Germinal center (tissue), 1 donor: ENCODE measurements around the gene CDK5R1.
"Not testable (repeated sequence)": the region's sequence is repeated elsewhere in the genome, so short reads cannot be mapped to it uniquely, and the experiment has no call there.

Experiments
- DNase-seq: peaks from one replicate; pipeline ENCODE4 v3.0.0; 2012; ENCODE audit warnings: mixed read lengths, low spot score

CDK5R1 gene

GRCh38 chr17:32486701-32487472 lies at the start of gene CDK5R1:
Gene CDK5R1 (plus strand): TSS chr17:32486993. CDS start chr17:32487621, 628 bp downstream.
- peak; percentile 81 for DNase-seq

DNA sequence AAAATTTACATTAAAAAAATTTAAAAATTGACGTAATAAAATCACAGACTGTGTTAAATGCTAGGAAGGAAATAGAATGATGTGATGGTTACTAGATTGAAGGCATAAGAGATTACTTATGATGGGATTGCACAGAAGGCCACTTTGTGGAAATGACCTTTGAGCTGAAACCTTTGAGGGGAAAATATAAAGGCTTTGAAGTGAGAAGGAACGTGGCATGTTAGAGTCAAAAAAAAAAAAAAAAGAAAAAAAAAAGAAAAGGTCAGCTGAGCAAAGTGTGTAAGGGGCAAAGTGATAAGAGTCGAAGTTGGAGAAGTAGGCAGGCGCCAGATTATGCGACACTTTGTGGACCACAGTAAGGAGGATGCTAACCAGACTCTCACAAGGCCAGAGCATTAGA lies 46.1 kb upstream of the CDK5R1 start:
- DNase-seq: no peak

- DNase-seq: no peak
Observed at GRCh38 chr17:32441886-32442285, 44.9 kb upstream of the CDK5R1 start.

GRCh38 chr17:32443827-32444300 lies 42.9 kb upstream of the CDK5R1 start:
- no peak for DNase-seq

DNA sequence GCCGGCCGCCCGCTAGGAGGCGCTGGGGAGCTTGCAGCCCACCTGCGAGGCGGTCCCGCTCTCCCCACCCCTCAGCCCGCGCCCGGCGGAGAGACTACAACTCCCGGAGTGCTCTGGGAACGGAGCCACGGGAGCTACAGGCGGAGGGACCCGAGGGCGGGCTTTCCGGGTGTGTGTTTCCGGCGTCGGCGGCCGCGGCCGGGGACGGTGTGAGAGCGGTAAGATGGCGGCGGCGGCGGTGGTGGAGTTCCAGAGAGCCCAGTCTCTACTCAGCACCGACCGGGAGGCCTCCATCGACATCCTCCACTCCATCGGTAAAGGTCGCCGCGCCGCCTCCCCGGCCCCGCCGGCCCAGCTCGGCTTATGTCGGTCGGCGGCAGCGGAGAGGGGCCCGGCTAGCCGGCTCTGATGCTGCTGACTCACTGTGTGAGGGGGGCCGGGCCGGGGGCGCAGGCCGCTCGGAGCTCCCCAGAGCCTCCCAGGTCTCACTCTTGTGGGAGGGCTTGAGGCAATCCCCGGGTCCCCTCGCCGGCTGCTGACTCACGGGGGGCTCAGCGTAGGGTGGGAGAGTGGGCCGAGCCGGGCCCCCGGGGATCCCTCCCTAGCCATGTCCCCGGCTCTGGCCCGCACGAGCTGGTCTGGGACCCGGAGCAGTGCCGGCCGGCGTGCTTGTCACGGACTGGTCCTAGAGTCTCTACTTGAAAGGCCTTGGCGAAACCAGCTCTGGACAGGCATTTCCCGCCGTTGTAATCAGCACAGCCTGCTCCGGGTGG lies 42.3 kb upstream of the CDK5R1 start, which contains the start of gene PSMD11:
TSS of gene PSMD11 (plus strand) at position 210 of the 773 bp plus-strand sequence. CDS start at position 224, 14 bp downstream.
- peak; percentile 98 for DNase-seq

DNA sequence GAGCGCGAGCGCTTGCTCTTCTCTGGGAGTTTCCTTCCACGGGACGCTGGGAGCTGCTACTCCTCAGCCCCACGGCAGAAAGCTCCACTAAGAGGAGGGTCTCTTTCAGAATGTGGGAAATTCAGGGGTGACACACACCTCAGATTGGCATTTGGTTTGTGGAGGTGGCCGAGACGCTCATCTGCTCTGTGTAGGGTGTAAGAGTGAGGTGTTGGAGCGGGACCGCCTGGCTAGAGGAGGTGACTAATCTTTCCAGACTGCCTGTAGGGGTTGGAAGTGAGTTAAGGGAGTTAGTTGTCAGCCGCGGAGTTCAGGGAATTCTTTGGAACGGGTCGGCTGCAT lies 41.7 kb upstream of the CDK5R1 start:
- peak; percentile 18 for DNase-seq

DNA sequence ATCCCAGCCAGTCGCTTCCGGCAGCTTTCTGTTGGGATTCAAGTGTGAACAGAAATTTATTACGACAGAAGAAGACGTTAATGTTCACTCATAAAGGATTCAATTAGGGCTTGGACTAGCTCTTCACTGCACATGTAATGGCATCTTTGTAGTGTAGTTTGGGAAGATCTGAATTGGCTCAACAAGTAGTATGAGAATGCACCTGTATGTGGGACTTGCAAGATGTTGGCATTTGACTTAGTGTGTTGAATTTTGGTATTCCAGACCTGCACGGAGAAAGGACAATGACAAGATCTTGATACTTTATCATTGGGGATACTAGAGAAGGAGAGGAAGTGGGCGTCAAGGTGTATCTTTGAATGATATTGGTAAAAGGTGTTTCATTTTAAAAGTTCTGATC lies 41.3 kb upstream of the CDK5R1 start:
- no peak for DNase-seq

DNA sequence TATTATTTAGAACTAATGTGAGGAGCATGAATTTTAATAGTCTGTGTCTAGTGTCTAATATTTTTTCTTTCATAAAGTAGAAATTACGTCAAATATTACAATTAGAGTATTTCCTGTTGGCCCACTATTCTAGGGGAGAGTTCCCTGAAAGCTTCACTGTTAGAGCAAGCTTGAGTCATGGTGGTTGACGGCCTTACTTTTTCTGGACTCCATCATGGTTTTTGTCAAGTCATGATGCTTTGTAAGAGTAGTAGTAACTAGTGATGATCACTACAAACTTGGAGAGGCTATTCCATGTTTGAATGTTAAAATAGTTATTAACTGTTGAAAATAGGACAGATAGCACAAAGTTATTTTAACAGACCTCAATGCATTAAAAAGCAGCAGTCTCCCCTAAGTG lies 40.8 kb upstream of the CDK5R1 start:
- DNase-seq: no peak

- no peak for DNase-seq
Observed at GRCh38 chr17:32446949-32447348, 39.8 kb upstream of the CDK5R1 start.

- no peak for DNase-seq
Observed at GRCh38 chr17:32449963-32450362, 36.8 kb upstream of the CDK5R1 start.

DNA sequence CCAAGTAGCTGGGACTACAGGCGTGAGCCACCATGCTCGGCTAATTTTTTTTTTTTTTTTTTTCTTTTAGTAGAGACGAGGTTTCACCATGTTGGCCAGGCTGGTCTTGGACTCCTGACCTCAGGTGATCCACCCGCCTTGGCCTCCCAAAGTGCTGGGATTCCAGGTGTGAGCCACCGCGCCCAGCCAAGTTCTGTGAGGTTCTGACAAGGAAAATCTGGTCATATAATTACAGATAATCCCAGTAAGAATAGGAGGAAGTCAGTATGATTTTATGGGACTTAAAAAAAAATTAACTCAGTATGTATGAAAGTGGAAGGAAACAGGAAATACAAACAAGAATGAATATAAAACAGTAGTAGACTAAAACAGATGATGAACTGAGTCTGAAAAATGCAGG lies 36.4 kb upstream of the CDK5R1 start:
- DNase-seq: not testable (repeated sequence)

DNA sequence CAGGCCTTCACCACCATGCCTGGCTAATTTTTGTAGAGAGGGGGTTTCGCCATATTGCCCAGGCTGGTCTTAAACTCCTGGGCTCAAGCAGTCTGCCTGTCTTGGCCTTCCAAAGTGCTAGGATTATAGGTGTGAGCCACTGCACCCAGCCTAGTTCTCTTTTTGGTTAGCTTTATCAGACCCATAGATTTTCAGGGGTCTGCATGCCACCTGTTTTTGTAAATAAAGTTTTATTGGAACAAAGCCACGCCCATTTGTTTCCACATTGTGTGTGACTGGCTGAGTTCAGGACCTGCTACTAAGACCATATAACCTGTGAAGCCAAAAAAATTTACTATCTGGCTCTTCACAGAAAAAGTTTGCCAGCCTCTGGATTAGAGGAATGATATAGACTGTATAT lies 34.9 kb upstream of the CDK5R1 start:
- DNase-seq: no peak

GRCh38 chr17:32452281-32452680 lies 34.5 kb upstream of the CDK5R1 start:
- DNase-seq: no peak

GRCh38 chr17:32453370-32453769 lies 33.4 kb upstream of the CDK5R1 start:
- DNase-seq: no peak

DNA sequence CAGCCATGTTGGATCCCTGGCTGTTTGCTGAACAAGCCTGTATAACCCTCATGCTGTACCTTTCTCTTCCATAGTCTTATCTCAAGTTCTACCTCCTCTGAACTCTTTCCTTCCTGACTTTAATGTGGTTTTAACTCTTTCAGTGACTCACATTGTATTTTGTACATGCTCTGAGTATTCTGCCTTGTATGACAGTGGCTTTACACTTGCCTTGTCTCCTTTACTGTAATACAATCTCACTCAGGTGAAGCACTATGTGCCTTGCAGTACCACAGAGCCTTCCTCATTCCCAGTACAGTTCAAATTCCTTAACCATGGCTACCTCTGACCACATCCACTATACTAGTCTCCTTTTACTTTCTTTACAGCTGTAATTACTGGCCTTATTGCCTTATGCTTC lies 28.4 kb upstream of the CDK5R1 start:
- no peak for DNase-seq

GRCh38 chr17:32460054-32460453 lies 26.7 kb upstream of the CDK5R1 start:
- no peak for DNase-seq

GRCh38 chr17:32461498-32461852 lies 25.3 kb upstream of the CDK5R1 start:
- no peak for DNase-seq

DNA sequence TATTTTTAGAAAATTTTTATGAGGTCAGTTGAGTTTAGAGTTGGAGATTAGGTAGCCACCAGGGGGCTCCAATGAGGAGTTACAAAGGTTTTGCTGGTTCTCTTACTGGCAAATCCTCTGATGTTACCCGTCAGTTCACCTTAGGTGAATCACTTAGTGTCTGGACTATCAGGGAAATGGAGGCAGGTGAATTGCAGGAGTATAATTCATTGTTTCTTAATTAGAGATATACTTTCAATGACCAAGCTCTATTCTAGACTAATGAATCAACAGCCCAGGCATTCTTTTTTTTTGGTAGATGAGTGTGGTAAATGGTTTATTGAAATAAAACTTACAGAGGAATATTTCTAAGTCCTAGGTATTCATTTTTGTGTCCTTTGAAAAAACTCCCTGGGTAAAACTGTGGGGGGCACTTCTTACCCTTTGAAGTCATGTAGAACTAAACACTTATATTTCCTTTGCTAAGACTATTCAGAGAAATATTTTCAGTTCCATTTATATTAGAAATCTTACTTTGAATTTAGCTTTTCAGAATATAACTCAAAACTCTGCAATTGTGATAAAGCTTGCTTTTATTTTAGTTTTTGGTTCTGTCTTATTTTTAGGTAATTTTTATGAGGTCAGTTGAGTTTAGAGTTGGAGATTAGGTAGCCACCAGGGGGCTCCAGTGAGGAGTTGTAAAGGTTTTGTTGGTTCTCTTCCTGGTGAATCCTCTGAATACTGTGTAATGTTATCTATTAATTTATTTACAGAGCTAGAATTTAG lies 24.8 kb upstream of the CDK5R1 start:
- peak; percentile 62 for DNase-seq

- DNase-seq: no peak
Observed at GRCh38 chr17:32463304-32463703, 23.5 kb upstream of the CDK5R1 start.

- no peak for DNase-seq
Observed at GRCh38 chr17:32464374-32464773, 22.4 kb upstream of the CDK5R1 start.

DNA sequence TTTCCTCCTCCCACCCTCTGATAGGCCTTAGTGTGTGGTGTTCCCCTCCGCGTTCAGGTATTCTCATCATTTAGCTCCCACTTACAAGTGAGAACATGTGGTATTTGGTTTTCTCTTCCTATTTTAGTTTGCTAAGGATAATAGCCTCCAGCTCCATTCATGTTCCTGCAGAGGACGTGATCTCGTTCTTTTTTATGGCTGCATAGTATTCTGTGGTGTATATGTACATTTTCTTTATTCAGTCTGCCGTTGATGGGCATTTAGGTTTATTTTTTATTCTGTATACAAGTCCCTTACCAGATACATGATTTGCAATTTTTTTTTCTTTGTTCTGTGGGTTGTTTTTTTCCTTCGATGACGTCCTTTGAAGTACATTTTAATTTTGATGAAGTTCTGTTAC lies 18.8 kb upstream of the CDK5R1 start:
- no peak for DNase-seq

DNA sequence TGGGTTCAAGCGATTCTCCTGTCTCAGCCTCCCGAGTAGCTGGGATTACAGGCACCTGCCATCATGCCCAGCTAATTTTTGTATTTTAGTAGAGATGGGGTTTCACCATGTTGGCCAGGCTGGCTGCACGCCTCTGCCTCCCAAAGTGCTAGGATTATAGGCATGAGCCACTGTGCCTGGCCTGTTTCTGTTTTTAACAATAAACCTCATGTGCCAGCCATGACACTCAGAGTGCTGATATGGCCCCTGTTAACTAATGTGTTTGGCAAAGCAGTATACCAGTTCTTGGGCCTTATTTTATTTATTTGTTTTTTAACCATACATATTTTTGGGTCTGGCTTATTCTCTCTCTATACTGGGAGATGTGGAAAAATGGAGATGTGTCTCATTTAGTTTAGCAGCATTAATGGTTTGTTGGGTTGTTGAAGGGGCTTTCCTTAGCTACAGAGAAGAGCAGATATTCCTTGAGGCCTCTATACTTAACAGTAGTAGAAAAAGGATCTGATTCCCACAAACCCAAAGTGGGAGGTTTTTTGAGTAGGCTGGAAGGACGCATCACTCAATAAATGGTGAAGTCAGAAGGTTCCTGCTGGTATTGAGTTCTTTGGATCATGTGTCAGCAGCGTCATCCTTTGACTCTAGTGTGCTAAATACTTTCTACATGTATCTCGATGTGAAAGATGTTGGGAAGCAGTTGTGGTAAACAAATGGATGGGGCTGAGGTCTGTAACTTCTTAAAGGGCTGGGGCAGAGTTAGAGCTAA lies 16.2 kb upstream of the CDK5R1 start:
- no peak for DNase-seq
